Measurements from ENCODE around the gene CCNQ.

- TF ChIP-seq EZH2 (IDR thresholded peaks at IDR 0.05; ENCODE audit: borderline replicate concordance, low read depth, low read length, poor library complexity, severe bottlenecking): no peak
- TF ChIP-seq, protein P1, sequence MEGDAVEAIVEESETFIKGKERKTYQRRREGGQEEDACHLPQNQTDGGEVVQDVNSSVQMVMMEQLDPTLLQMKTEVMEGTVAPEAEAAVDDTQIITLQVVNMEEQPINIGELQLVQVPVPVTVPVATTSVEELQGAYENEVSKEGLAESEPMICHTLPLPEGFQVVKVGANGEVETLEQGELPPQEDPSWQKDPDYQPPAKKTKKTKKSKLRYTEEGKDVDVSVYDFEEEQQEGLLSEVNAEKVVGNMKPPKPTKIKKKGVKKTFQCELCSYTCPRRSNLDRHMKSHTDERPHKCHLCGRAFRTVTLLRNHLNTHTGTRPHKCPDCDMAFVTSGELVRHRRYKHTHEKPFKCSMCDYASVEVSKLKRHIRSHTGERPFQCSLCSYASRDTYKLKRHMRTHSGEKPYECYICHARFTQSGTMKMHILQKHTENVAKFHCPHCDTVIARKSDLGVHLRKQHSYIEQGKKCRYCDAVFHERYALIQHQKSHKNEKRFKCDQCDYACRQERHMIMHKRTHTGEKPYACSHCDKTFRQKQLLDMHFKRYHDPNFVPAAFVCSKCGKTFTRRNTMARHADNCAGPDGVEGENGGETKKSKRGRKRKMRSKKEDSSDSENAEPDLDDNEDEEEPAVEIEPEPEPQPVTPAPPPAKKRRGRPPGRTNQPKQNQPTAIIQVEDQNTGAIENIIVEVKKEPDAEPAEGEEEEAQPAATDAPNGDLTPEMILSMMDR (conservative IDR thresholded peaks at IDR 0.05; ENCODE audit: low read depth, low read length): no peak
Observed at GRCh38 chrX:153556767-153557166, 42.2 kb downstream of the CCNQ start.

Data from A673 (cell line).